Lower leg skin (tissue), 3 donors: ENCODE results near the gene DNASE1L2.

ENCODE experiments used
- POLR2A ChIP-seq, 2 donors: fragments of 450-650 bp; IDR thresholded peaks; one replicate each; pipeline ENCODE4 v1.6.1; 2016 to 2017; ENCODE audit warnings: antibody characterized with exemption in 2 of 2, mild to moderate bottlenecking in 1 of 2, moderate library complexity in 1 of 2
- TF ChIP-seq, protein P1 (sequence below), 3 donors: fragments of 450-650 bp; IDR thresholded peaks; one replicate each; pipeline ENCODE4 v1.5.1; 2016; ENCODE audit warnings: antibody characterized with exemption in 3 of 3, mild to moderate bottlenecking in 3 of 3, moderate library complexity in 2 of 3

DNA sequence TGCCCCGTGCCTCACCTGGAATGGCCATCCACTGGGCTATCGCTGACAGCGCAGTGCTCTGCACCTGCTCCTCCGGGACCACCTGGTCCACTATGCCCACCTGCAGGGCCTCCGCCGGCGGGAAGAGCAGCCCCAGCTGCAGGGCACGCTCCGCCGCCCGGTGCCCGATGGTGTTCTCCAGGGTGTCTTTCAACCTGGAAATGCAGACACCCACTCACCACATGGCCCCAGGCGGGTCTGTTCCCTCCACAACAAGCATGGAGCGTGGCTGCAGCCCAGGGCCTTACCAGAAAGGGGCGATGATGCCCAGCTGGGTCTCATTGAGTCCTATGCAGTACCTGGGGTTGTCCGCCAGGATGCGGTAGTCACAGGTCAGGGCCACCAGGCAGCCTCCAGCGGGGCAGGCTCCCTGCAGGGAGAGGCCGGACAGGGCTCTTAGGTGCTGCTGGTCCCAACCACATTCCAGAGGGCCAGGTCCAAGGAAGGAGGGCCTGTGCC, 6.8 kb downstream of the DNASE1L2 start:
- TF ChIP-seq, protein P1, sequence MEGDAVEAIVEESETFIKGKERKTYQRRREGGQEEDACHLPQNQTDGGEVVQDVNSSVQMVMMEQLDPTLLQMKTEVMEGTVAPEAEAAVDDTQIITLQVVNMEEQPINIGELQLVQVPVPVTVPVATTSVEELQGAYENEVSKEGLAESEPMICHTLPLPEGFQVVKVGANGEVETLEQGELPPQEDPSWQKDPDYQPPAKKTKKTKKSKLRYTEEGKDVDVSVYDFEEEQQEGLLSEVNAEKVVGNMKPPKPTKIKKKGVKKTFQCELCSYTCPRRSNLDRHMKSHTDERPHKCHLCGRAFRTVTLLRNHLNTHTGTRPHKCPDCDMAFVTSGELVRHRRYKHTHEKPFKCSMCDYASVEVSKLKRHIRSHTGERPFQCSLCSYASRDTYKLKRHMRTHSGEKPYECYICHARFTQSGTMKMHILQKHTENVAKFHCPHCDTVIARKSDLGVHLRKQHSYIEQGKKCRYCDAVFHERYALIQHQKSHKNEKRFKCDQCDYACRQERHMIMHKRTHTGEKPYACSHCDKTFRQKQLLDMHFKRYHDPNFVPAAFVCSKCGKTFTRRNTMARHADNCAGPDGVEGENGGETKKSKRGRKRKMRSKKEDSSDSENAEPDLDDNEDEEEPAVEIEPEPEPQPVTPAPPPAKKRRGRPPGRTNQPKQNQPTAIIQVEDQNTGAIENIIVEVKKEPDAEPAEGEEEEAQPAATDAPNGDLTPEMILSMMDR (IDR thresholded peaks at IDR 0.05), result no peak
- no peak for TF ChIP-seq POLR2A (IDR thresholded peaks at IDR 0.05)
